Ovary (tissue), 3 donors: ENCODE data around the gene CDCA7L.

Source experiments
- CTCF ChIP-seq, 3 donors: fragments of 450-650 bp in 2 of 3; fragments of 200-600 bp in 1 of 3; IDR thresholded peaks; one replicate each; pipeline versions ENCODE4 v1.5.1 to v1.8.0; 2016 to 2022; ENCODE audit warnings: antibody characterized with exemption in 3 of 3, mild to moderate bottlenecking in 1 of 3
- EP300 ChIP-seq: sonication (generic); formaldehyde crosslinking; IDR thresholded peaks from one replicate; pipeline ENCODE4 v1.6.1; 2017; ENCODE audit warnings: antibody characterized with exemption
- donor health status: DM: no; HTN: no; CAD: no.

- TF ChIP-seq CTCF (IDR thresholded peaks at IDR 0.05) (no peak), EP300 (no peak)
These were observed 75.8 kb downstream of the CDCA7L start for GRCh38 chr7:21869785-21870402.
